HEK293 (cell line): Measurements from ENCODE around the gene BCAS3.

Experiments used
- CTCF ChIA-PET: fragments of 350-600 bp; formaldehyde crosslinking; extraction: SDS; loops from one replicate; lab custom pipeline; 2021; ENCODE audit warnings: antibody characterized with exemption; lab: Yijun Ruan, JAX
- POLR2A ChIA-PET: fragments of 300-600 bp; formaldehyde crosslinking; extraction: SDS; loops from one replicate; lab custom pipeline; 2020; ENCODE audit warnings: antibody characterized with exemption, inconsistent platforms; lab: Yijun Ruan, JAX
- H3K27ac ChIP-seq: fragments of 200-500 bp; sonication (Bioruptor generic); 2 replicates; pipeline ENCODE4 v1.5.1; 2014; ENCODE audit warnings: low read depth, low read length, control low read depth, inconsistent platforms; ENCODE audit errors: extremely low read depth
- H3K36me3 ChIP-seq, 2 experiments: fragments of 200-500 bp in 1 of 2; sonication (Bioruptor generic) in 1 of 2; 1 replicate in 1 of 2; 2 replicates in 1 of 2; pipeline ENCODE4 v1.5.1; 2014 to 2017; ENCODE audit warnings: inconsistent platforms in 2 of 2, low read length in 2 of 2; ENCODE audit not compliant: control insufficient read depth in 2 of 2, insufficient read depth in 1 of 2
- H3K4me1 ChIP-seq: fragments of 200-500 bp; sonication (Bioruptor generic); 2 replicates; pipeline ENCODE4 v1.5.1; 2014; ENCODE audit warnings: mild to moderate bottlenecking, low read length, inconsistent platforms; ENCODE audit not compliant: control insufficient read depth, insufficient read depth
- H3K4me3 ChIP-seq: 2 replicates; pipeline ENCODE4 v1.5.1; 2011; ENCODE audit warnings: low read depth, mild to moderate bottlenecking, control low read depth, low read length, moderate library complexity
- H3K9me3 ChIP-seq: fragments of 200-500 bp; sonication (Bioruptor generic); 2 replicates; pipeline ENCODE4 v1.5.1; 2014; ENCODE audit warnings: low read depth, low read length, inconsistent platforms; ENCODE audit not compliant: control insufficient read depth, insufficient read depth
- EGR2 ChIP-seq: fragments of 450-650 bp; formaldehyde crosslinking; IDR thresholded peaks from 2 replicates; pipeline ENCODE4 v1.5.1; 2016; ENCODE audit warnings: low read depth, missing biosample characterization, missing genetic modification characterization
- GLIS1 ChIP-seq: fragments of 450-650 bp; formaldehyde crosslinking; IDR thresholded peaks from 2 replicates; pipeline ENCODE4 v1.5.1; 2016; ENCODE audit warnings: missing biosample characterization, missing genetic modification characterization
- HOXA7 ChIP-seq: sonication (generic); formaldehyde crosslinking; IDR thresholded peaks from 2 replicates; pipeline ENCODE4 v1.8.1; 2022; ENCODE audit warnings: missing genetic modification reagents, borderline replicate concordance
- KLF10 ChIP-seq: fragments of 450-650 bp; IDR thresholded peaks from 2 replicates; pipeline ENCODE4 v1.5.1; 2018; ENCODE audit warnings: missing biosample characterization, mild to moderate bottlenecking, missing genetic modification characterization
- SALL2 ChIP-seq: fragments of 450-650 bp; formaldehyde crosslinking; IDR thresholded peaks from 2 replicates; pipeline ENCODE4 v1.5.0; 2017; ENCODE audit warnings: missing biosample characterization, mild to moderate bottlenecking, missing genetic modification characterization, borderline replicate concordance
- SCRT2 ChIP-seq: fragments of 450-650 bp; formaldehyde crosslinking; IDR thresholded peaks from 2 replicates; pipeline ENCODE4 v1.5.1; 2016; ENCODE audit warnings: missing biosample characterization, missing genetic modification characterization
- ZBTB20 ChIP-seq: fragments of 450-650 bp; formaldehyde crosslinking; IDR thresholded peaks from 2 replicates; pipeline ENCODE4 v1.5.1; 2016; ENCODE audit warnings: missing biosample characterization, missing genetic modification characterization
- ZNF112 ChIP-seq: fragments of 450-650 bp; formaldehyde crosslinking; IDR thresholded peaks from 2 replicates; pipeline ENCODE4 v1.5.0; 2017; ENCODE audit warnings: missing biosample characterization, missing genetic modification characterization
- ZNF114 ChIP-seq: fragments of 450-650 bp; formaldehyde crosslinking; IDR thresholded peaks from 2 replicates; pipeline ENCODE4 v1.5.0; 2017; ENCODE audit warnings: missing biosample characterization, missing genetic modification characterization
- ZNF175 ChIP-seq: fragments of 450-650 bp; formaldehyde crosslinking; IDR thresholded peaks from 2 replicates; pipeline ENCODE4 v1.5.1; 2016; ENCODE audit warnings: missing biosample characterization, missing genetic modification characterization
- ZNF202 ChIP-seq: fragments of 450-650 bp; formaldehyde crosslinking; IDR thresholded peaks from 2 replicates; pipeline ENCODE4 v1.5.1; 2016; ENCODE audit warnings: missing biosample characterization, missing genetic modification characterization, borderline replicate concordance
- ZNF354C ChIP-seq: fragments of 450-650 bp; formaldehyde crosslinking; IDR thresholded peaks from 2 replicates; pipeline ENCODE4 v1.5.1; 2016; ENCODE audit warnings: missing biosample characterization, missing genetic modification characterization, low read depth, borderline replicate concordance
- ZNF404 ChIP-seq: fragments of 450-650 bp; formaldehyde crosslinking; IDR thresholded peaks from 2 replicates; pipeline ENCODE4 v1.5.1; 2017; ENCODE audit warnings: missing biosample characterization, missing genetic modification characterization
- ZNF529 ChIP-seq: fragments of 450-650 bp; formaldehyde crosslinking; IDR thresholded peaks from 2 replicates; pipeline ENCODE4 v1.5.1; 2017; ENCODE audit warnings: missing genetic modification characterization, missing biosample characterization; ENCODE audit not compliant: insufficient replicate concordance
- ZNF548 ChIP-seq: fragments of 450-650 bp; formaldehyde crosslinking; IDR thresholded peaks from 2 replicates; pipeline ENCODE4 v1.5.1; 2016; ENCODE audit warnings: missing biosample characterization, missing genetic modification characterization
- ZNF600 ChIP-seq: fragments of 450-650 bp; formaldehyde crosslinking; IDR thresholded peaks from 2 replicates; pipeline ENCODE4 v1.5.1; 2016; ENCODE audit warnings: missing biosample characterization, missing genetic modification characterization
- ZNF624 ChIP-seq: fragments of 450-650 bp; formaldehyde crosslinking; IDR thresholded peaks from 2 replicates; pipeline ENCODE4 v1.5.1; 2017; ENCODE audit warnings: missing biosample characterization, missing genetic modification characterization
- ZNF707 ChIP-seq: fragments of 450-650 bp; formaldehyde crosslinking; IDR thresholded peaks from 2 replicates; pipeline ENCODE4 v1.5.1; 2016; ENCODE audit warnings: missing biosample characterization, missing genetic modification characterization
- ZNF776 ChIP-seq: fragments of 450-650 bp; formaldehyde crosslinking; IDR thresholded peaks from 2 replicates; pipeline ENCODE4 v1.5.0; 2017; ENCODE audit warnings: missing biosample characterization, missing genetic modification characterization, borderline replicate concordance
- TF ChIP-seq, protein P1 (sequence below): fragments of 450-650 bp; formaldehyde crosslinking; IDR thresholded peaks from 2 replicates; pipeline ENCODE4 v1.5.1; 2017; ENCODE audit warnings: missing biosample characterization, missing genetic modification characterization
- TF ChIP-seq, protein P2 (sequence below): fragments of 450-650 bp; formaldehyde crosslinking; IDR thresholded peaks from 2 replicates; pipeline ENCODE4; 2016; ENCODE audit warnings: missing biosample characterization, missing genetic modification characterization
- TF ChIP-seq, protein P3 (sequence below): fragments of 450-650 bp; formaldehyde crosslinking; IDR thresholded peaks from 2 replicates; pipeline ENCODE4 v1.5.1; 2016; ENCODE audit warnings: missing biosample characterization, missing genetic modification characterization

Gene BCAS3

DNA sequence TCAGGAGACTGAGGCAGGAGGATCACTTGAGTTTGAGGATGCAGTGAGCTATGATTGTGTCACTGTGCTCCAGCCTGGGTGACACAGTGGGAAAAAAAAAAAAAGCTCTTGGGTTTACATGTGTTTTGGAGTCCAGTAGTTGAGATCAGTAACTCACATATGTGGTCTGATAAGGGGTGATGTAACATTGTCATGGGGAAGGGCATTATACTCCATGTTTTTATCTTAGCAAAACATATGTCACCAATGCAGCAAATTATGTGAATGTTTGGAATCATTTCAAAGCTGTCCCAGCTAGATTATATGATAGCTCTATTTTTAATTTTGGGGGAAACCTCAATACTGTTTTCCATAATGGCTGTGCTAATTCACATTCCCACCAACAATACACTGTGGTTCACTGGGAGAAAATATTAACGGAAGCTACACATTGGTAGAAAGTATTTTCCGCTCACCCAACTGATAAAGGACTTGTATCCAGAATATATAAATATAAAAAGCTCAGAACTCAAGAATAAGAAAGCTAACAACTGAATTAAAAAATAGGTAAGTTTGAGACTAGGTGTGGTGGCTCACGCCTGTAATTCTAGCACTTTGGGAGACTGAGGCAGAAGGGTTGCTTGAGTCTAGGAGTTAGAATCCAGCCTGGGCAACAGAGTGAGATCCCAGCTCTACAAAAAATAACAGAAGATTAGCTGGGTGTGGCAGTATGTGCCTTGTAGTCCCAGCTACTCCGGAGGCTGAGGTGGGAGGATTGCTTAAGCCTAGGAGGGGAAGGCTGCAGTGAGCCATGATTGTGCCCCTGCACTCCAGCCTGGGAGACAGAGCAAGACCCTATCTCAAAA is 497.9 kb downstream of the BCAS3 start:
- no peak for TF ChIP-seq ZNF354C (tag by site-specific recombination)
- TF ChIP-seq, all 188 proteins: peak for 0
- CTCF ChIA-PET: no interaction called here
- Histone ChIP-seq H3K4me3 (no peak overlapping the region), H3K9me3 (no peaks in the 10 kb centered on the region), H3K27ac (no peak overlapping the region), H3K36me3 (peaks cover 0 to 4% of the 10 kb centered on the region in 2 experiments; a peak in 1 of 3 replicates), H3K4me1 (no peaks in the 10 kb centered on the region)
- POLR2A ChIA-PET: interaction anchor here (0.5 kb wide), 1 partner anchor 245 kb away, joined by 3 read pairs; no protein-coding TSS in a partner anchor

DNA sequence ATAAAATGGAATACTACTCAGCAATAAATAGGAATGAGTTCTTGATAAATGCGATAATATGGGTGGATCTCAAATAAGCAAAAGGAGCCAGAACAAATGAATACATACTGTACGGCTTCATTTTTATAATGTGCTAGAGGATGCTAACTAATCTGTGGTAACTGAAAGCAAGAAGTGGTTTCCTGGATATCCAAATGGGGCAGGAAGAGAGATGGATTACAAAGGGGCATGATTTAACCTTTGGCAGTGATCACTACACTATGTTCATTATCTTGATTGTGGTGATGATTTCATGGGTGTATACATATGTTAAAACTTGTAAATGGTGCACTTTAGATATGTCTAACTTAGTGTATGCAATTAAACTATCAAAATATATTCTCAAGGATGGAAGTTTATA is 499.7 kb downstream of the BCAS3 start:
- H3K4me1 ChIP-seq: no peaks in the 10 kb centered on the region
- no peaks in the 10 kb centered on the region for H3K9me3 ChIP-seq
- TF ChIP-seq KLF10 (tag by site-specific recombination): no peak
- TF ChIP-seq, protein P1, sequence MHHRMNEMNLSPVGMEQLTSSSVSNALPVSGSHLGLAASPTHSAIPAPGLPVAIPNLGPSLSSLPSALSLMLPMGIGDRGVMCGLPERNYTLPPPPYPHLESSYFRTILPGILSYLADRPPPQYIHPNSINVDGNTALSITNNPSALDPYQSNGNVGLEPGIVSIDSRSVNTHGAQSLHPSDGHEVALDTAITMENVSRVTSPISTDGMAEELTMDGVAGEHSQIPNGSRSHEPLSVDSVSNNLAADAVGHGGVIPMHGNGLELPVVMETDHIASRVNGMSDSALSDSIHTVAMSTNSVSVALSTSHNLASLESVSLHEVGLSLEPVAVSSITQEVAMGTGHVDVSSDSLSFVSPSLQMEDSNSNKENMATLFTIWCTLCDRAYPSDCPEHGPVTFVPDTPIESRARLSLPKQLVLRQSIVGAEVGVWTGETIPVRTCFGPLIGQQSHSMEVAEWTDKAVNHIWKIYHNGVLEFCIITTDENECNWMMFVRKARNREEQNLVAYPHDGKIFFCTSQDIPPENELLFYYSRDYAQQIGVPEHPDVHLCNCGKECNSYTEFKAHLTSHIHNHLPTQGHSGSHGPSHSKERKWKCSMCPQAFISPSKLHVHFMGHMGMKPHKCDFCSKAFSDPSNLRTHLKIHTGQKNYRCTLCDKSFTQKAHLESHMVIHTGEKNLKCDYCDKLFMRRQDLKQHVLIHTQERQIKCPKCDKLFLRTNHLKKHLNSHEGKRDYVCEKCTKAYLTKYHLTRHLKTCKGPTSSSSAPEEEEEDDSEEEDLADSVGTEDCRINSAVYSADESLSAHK (tag by site-specific recombination): no peak
- TF ChIP-seq ZNF112 (tag by site-specific recombination): no peak
- no peak for TF ChIP-seq ZNF529 (tag by site-specific recombination)
- no peak for TF ChIP-seq SALL2 (tag by site-specific recombination)
- TF ChIP-seq, protein P2, sequence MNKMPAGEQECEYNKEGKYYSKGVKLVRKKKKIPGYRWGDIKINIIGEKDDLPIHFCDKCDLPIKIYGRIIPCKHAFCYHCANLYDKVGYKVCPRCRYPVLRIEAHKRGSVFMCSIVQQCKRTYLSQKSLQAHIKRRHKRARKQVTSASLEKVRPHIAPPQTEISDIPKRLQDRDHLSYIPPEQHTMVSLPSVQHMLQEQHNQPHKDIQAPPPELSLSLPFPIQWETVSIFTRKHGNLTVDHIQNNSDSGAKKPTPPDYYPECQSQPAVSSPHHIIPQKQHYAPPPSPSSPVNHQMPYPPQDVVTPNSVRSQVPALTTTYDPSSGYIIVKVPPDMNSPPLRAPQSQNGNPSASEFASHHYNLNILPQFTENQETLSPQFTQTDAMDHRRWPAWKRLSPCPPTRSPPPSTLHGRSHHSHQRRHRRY (tag by site-specific recombination): no peak
- no peaks in the 10 kb centered on the region for H3K36me3 ChIP-seq
- H3K27ac ChIP-seq: no peak overlapping the region
- H3K4me3 ChIP-seq: no peak overlapping the region
- CTCF ChIA-PET: no interaction called here
- POLR2A ChIA-PET: no interaction called here

DNA sequence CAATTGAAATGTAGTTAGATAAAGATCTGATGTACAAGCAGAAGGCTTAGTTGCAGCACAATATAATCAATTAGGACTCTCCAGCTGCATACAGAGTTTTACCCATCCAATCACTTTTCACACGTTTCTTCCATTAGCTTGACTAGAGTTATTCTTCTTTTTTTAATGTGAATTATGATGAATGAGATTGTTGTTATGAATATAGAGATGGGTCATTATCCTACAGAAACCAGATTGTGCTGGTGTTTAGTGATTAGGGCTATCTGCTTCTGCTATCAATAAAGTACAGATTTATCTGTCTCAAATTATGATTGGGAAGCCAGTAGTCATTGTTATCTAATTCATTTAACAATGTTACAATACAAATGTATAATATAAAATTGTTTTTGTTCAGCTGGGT is 500.6 kb downstream of the BCAS3 start:
- Histone ChIP-seq H3K27ac (no peak overlapping the region), H3K4me3 (no peak overlapping the region), H3K9me3 (no peaks in the 10 kb centered on the region)
- no peak for TF ChIP-seq ZNF202 (tag by site-specific recombination)
- TF ChIP-seq SCRT2 (tag by site-specific recombination): no peak
- TF ChIP-seq ZNF404 (tag by site-specific recombination): no peak
- TF ChIP-seq ZNF114 (tag by site-specific recombination): no peak
- TF ChIP-seq ZNF776: no peak
- TF ChIP-seq ZNF624 (tag by site-specific recombination): no peak
- no peak for TF ChIP-seq ZBTB20 (tag by site-specific recombination)
- no peak for TF ChIP-seq ZNF548
- no peak for TF ChIP-seq ZNF707
- no peak for TF ChIP-seq ZNF600 (tag by site-specific recombination)
- no peak for TF ChIP-seq HOXA7 (CRISPR knock-in tag)
- TF ChIP-seq GLIS1 (tag by site-specific recombination): no peak
- TF ChIP-seq, protein P3, sequence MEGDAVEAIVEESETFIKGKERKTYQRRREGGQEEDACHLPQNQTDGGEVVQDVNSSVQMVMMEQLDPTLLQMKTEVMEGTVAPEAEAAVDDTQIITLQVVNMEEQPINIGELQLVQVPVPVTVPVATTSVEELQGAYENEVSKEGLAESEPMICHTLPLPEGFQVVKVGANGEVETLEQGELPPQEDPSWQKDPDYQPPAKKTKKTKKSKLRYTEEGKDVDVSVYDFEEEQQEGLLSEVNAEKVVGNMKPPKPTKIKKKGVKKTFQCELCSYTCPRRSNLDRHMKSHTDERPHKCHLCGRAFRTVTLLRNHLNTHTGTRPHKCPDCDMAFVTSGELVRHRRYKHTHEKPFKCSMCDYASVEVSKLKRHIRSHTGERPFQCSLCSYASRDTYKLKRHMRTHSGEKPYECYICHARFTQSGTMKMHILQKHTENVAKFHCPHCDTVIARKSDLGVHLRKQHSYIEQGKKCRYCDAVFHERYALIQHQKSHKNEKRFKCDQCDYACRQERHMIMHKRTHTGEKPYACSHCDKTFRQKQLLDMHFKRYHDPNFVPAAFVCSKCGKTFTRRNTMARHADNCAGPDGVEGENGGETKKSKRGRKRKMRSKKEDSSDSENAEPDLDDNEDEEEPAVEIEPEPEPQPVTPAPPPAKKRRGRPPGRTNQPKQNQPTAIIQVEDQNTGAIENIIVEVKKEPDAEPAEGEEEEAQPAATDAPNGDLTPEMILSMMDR (tag by site-specific recombination): no peak
- TF ChIP-seq EGR2 (tag by site-specific recombination): no peak
- no peak for TF ChIP-seq ZNF175 (tag by site-specific recombination)
- no peak for TF ChIP-seq ZNF354C (tag by site-specific recombination)
- TF ChIP-seq, all 188 proteins: peak for 0
- ChIA-PET CTCF (no interaction called here), POLR2A (no interaction called here)
- H3K36me3 ChIP-seq: no peaks in the 10 kb centered on the region
- H3K4me1 ChIP-seq: no peaks in the 10 kb centered on the region
